ENCODE results near the gene PARN.

- TF ChIP-seq, protein P1, sequence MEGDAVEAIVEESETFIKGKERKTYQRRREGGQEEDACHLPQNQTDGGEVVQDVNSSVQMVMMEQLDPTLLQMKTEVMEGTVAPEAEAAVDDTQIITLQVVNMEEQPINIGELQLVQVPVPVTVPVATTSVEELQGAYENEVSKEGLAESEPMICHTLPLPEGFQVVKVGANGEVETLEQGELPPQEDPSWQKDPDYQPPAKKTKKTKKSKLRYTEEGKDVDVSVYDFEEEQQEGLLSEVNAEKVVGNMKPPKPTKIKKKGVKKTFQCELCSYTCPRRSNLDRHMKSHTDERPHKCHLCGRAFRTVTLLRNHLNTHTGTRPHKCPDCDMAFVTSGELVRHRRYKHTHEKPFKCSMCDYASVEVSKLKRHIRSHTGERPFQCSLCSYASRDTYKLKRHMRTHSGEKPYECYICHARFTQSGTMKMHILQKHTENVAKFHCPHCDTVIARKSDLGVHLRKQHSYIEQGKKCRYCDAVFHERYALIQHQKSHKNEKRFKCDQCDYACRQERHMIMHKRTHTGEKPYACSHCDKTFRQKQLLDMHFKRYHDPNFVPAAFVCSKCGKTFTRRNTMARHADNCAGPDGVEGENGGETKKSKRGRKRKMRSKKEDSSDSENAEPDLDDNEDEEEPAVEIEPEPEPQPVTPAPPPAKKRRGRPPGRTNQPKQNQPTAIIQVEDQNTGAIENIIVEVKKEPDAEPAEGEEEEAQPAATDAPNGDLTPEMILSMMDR (IDR thresholded peaks at IDR 0.05) = no peak
- no peak for TF ChIP-seq POLR2A (IDR thresholded peaks at IDR 0.05)
Observed at GRCh38 chr16:14576069-14576468, 54.0 kb downstream of the PARN start.

Measured in prostate gland (tissue), 2 donors.